ENCODE data around the gene OR7E24.
"Not testable (repeated sequence)": the region's sequence is repeated elsewhere in the genome, so short reads cannot be mapped to it uniquely, and the experiment has no call there.

Gene OR7E24

GRCh38 chr19:9250630-9251029 lies at the start of gene OR7E24:
OR7E24 (plus strand) TSS chr19:9250930; CDS start chr19:9251044, 114 bp downstream.
- no peak for DNase-seq

DNA sequence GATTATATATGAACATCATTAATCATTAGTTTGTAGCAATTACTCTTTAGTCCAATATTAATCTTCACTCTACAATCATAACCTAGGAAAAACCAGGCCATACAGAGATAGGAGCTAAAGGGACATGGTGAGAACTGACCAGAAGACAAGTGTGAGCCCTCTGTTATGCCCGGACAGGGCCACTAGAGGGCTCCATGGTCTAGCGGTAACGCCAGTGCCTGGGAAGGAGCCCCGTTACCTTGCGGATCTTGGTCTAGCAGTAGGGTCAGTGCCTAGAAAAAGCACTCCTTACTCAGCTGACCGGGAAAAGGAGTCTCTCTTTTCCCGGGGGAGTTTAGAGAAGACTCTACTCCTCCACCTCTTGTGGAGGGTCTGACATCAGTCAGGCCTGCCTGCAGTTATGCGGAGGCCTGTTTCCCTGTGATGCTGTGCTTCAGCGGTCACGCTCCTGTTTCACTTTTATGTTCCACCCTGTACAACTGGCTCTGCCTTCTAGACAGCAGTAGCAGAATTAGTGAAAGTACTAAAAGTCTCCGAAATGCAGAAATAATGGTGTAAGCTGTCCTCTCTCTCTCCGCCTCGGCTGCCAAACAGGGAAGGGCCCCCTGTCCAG lies 45.1 kb upstream of the OR7E24 start:
- peak; percentile 19 to 39 for DNase-seq

DNA sequence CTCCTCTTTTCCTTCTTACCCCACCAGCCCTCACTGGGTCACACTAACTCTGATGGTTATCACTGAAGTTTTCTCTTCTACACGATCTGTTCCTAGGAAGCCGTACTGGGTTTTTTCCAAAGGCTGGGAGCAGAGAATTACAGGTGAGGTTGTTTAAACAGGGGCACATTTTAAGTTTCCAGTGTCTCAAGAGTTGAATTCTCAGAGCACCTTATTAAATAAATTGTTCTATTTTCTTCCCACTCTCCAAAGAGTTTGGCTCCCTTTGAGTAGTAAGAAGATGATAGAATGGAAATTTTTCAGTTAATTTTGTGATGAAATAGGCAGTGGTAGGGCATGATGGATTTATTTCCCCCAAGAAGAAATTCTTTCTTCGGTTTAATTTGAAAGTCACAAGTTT lies 31.2 kb upstream of the OR7E24 start, which contains the start of gene OR7D4:
Gene OR7D4 (minus strand): TSS at position 101 of the 400 bp plus-strand sequence. CDS start 4,752 bp downstream, outside the sequence.
- DNase-seq, result no peak

DNA sequence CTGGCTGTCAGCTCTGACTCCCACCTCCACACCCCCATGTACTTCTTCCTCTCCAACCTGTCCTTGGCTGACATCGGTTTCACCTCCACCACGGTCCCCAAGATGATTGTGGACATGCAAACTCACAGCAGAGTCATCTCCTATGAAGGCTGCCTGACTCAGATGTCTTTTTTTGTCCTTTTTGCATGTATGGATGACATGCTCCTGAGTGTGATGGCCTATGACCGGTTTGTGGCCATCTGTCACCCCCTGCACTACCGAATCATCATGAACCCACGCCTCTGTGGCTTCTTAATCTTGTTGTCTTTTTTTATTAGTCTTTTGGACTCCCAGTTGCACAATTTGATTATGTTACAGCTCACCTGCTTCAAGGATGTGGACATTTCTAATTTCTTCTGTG lies 506 bp downstream of the OR7E24 start:
- DNase-seq, result no peak

DNA sequence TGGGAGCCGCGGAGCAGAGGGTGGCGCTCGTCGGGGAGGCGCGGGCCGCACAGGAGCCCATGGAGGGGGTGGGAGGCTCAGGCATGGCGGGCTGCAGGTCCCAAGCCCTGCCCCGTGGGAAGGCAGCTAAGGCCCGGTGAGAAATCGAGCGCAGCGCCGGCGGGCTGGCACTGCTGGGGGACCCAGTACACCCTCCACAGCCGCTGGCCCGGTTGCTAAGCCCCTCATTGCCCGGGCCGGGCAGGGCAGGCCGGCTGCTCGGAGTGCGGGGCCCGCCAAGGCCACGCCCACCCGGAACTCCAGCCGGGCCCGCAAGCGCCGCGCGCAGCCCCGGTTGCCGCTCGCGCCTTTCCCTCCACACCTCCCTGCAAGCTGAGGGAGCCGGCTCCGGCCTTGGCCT lies 32.8 kb downstream of the OR7E24 start:
- not testable (repeated sequence) for DNase-seq

GRCh38 chr19:9289231-9289884 lies 38.6 kb downstream of the OR7E24 start:
- DNase-seq, result no peak

- no peak for DNase-seq
Observed at GRCh38 chr19:9295411-9295849, 44.7 kb downstream of the OR7E24 start.

DNA sequence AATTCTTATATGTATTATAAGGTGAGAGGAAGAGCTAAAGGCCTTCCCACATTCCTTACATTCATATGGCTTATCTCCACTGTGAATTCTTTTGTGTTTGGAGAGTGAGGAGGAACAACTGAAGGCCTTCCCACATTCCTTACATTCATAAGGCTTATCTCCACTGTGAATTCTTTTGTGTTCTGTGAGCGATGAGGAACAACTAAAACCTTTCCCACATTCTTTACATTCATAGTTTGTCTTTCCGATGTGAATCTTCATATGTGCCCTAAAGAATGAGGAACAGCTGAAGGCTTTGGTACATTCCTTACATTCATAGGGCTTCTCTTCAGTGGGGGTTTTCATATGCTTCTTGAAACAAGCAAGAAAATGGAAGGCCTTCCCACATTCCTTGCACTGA lies 45.6 kb downstream of the OR7E24 start:
- no peak for DNase-seq
